Mesendoderm (in vitro differentiated cells): Measurements from ENCODE around the gene SPAG4.

Experiments used
- DNase-seq: peaks from one replicate; pipeline ENCODE4 v3.0.0; 2013
- H2AK5ac ChIP-seq: 2 replicates; pipeline ENCODE4 v1.6.1; 2013; ENCODE audit warnings: low read length, inconsistent platforms
- H2BK120ac ChIP-seq: 2 replicates; pipeline ENCODE4 v1.6.1; 2013; ENCODE audit warnings: low read depth, mild to moderate bottlenecking, low read length, moderate library complexity, mixed read lengths
- H2BK15ac ChIP-seq: replicated peaks from 2 replicates; pipeline ENCODE4 v1.6.1; 2013; ENCODE audit warnings: low read depth, mild to moderate bottlenecking, moderate library complexity
- H2BK5ac ChIP-seq: 2 replicates; pipeline ENCODE4 v1.6.1; 2013; ENCODE audit warnings: low read length, inconsistent platforms
- H3K18ac ChIP-seq: 2 replicates; pipeline ENCODE4 v1.6.1; 2013; ENCODE audit warnings: mild to moderate bottlenecking, low read length, mixed read lengths
- H3K23ac ChIP-seq: one replicate; pipeline ENCODE4 v1.6.1; 2013; ENCODE audit warnings: low read length
- H3K27ac ChIP-seq: 2 replicates; pipeline ENCODE4 v1.5.1; 2013; ENCODE audit warnings: low read depth, mild to moderate bottlenecking, inconsistent platforms, low read length, moderate library complexity
- H3K27me3 ChIP-seq: 2 replicates; pipeline ENCODE4 v1.6.1; 2013; ENCODE audit warnings: low read length, control low read depth, mild to moderate bottlenecking, inconsistent platforms; ENCODE audit not compliant: insufficient read depth, poor library complexity
- H3K36me3 ChIP-seq: 2 replicates; pipeline ENCODE4 v1.6.1; 2013; ENCODE audit warnings: low read length, inconsistent platforms; ENCODE audit not compliant: control insufficient read depth, insufficient read depth
- H3K4ac ChIP-seq: one replicate; pipeline ENCODE4 v1.6.1; 2013; ENCODE audit warnings: low read depth, mild to moderate bottlenecking, low read length, moderate library complexity
- H3K4me1 ChIP-seq: 2 replicates; pipeline ENCODE4 v1.6.1; 2013; ENCODE audit warnings: low read depth, low read length, inconsistent platforms; ENCODE audit not compliant: control insufficient read depth
- H3K4me2 ChIP-seq: 2 replicates; pipeline ENCODE4 v1.6.1; 2013; ENCODE audit warnings: low read length
- H3K4me3 ChIP-seq: 2 replicates; pipeline ENCODE4 v1.5.1; 2013; ENCODE audit warnings: mild to moderate bottlenecking, low read length
- H3K56ac ChIP-seq: one replicate; pipeline ENCODE4 v1.6.1; 2013; ENCODE audit warnings: low read length
- H3K79me1 ChIP-seq: 2 replicates; pipeline ENCODE4 v1.6.1; 2013; ENCODE audit warnings: low read length, inconsistent platforms
- H3K79me2 ChIP-seq: 2 replicates; pipeline ENCODE4 v1.6.1; 2013; ENCODE audit warnings: mild to moderate bottlenecking, low read length; ENCODE audit not compliant: control insufficient read depth, insufficient read depth
- H3K9ac ChIP-seq: 2 replicates; pipeline ENCODE4 v1.6.1; 2013; ENCODE audit warnings: low read length, inconsistent platforms
- H4K5ac ChIP-seq: one replicate; pipeline ENCODE4 v1.6.1; 2013; ENCODE audit warnings: low read length
- H4K8ac ChIP-seq: one replicate; pipeline ENCODE4 v1.6.1; 2013; ENCODE audit warnings: low read depth, mild to moderate bottlenecking, control low read depth, low read length, moderate library complexity
- WGBS: extraction: QIAGEN DNeasy Blood & Tissue Kit; methylation state at CpG from one replicate; pipeline ENCODE4 v1.1.7; 2013; ENCODE audit warnings: low lambda C conversion rate, missing lambda C conversion rate; ENCODE audit not compliant: insufficient coverage; ENCODE audit errors: extremely low coverage; 5-methylcytosine and 5-hydroxymethylcytosine counted together

SPAG4 gene

GRCh38 chr20:35660122-35660937 is 44.7 kb downstream of the SPAG4 start:
- Histone ChIP-seq H2BK5ac (no peak overlapping the region), H3K4me3 (no peak overlapping the region), H3K4ac (no peak overlapping the region), H3K79me2 (peaks cover 78% of the 10 kb centered on the region), H3K27me3 (no peaks in the 10 kb centered on the region), H3K23ac (no peak overlapping the region), H2AK5ac (no peak overlapping the region), H4K5ac (no peak overlapping the region), H2BK15ac (no peak overlapping the region), H2BK120ac (no peak overlapping the region), H3K4me1 (no peaks in the 10 kb centered on the region), H3K56ac (no peak overlapping the region), H3K18ac (no peak overlapping the region), H4K8ac (no peak overlapping the region), H3K4me2 (no peak overlapping the region), H3K27ac (no peak overlapping the region), H3K36me3 (no peaks in the 10 kb centered on the region), H3K9ac (no peak overlapping the region), H3K79me1 (no peaks in the 10 kb centered on the region)
- no CpG with 5 or more reads among the region's 10 CpGs for WGBS
- DNase-seq: no peak

GRCh38 chr20:35661053-35661452 is 45.4 kb downstream of the SPAG4 start:
- DNase-seq: peak; percentile 29
- Histone ChIP-seq H3K27me3 (no peaks in the 10 kb centered on the region), H3K36me3 (no peaks in the 10 kb centered on the region), H3K9ac (no peak overlapping the region), H3K4me1 (no peaks in the 10 kb centered on the region), H4K8ac (no peak overlapping the region), H3K4me2 (no peak overlapping the region), H3K56ac (no peak overlapping the region), H2BK15ac (no peak overlapping the region), H2BK5ac (no peak overlapping the region), H4K5ac (no peak overlapping the region), H2BK120ac (no peak overlapping the region), H3K79me1 (no peaks in the 10 kb centered on the region), H3K79me2 (peaks cover 78% of the 10 kb centered on the region), H2AK5ac (no peak overlapping the region), H3K23ac (no peak overlapping the region), H3K18ac (no peak overlapping the region), H3K4me3 (no peak overlapping the region), H3K4ac (no peak overlapping the region), H3K27ac (no peak overlapping the region)
- no CpG with 5 or more reads among the region's 2 CpGs for WGBS

- Histone ChIP-seq H2BK120ac (no peak overlapping the region), H3K18ac (no peak overlapping the region), H3K79me1 (no peaks in the 10 kb centered on the region), H3K27me3 (no peaks in the 10 kb centered on the region), H3K36me3 (no peaks in the 10 kb centered on the region), H3K4me3 (no peak overlapping the region), H3K79me2 (peaks cover 71% of the 10 kb centered on the region), H2BK5ac (no peak overlapping the region), H4K5ac (no peak overlapping the region), H3K4ac (no peak overlapping the region), H3K4me1 (no peaks in the 10 kb centered on the region), H3K4me2 (peak overlapping the region; percentile 16), H4K8ac (no peak overlapping the region), H2AK5ac (no peak overlapping the region), H3K9ac (peak overlapping the region; percentile 43), H2BK15ac (no peak overlapping the region), H3K27ac (no peak overlapping the region), H3K23ac (no peak overlapping the region), H3K56ac (no peak overlapping the region)
- no CpG with 5 or more reads among the region's 3 CpGs for WGBS
- DNase-seq: no peak
Observed at GRCh38 chr20:35661908-35662307, 46.3 kb downstream of the SPAG4 start.

GRCh38 chr20:35662551-35662950 is 46.9 kb downstream of the SPAG4 start:
- peak overlapping the region; percentile 47 for H3K4me2 ChIP-seq
- no peaks in the 10 kb centered on the region for H3K4me1 ChIP-seq
- no peak for DNase-seq
- no peak overlapping the region for H2BK15ac ChIP-seq
- no peak overlapping the region for H4K8ac ChIP-seq
- no peak overlapping the region for H4K5ac ChIP-seq
- H2AK5ac ChIP-seq: no peak overlapping the region
- H3K18ac ChIP-seq: no peak overlapping the region
- no peak overlapping the region for H2BK120ac ChIP-seq
- H3K36me3 ChIP-seq: no peaks in the 10 kb centered on the region
- no peak overlapping the region for H3K4me3 ChIP-seq
- H3K27me3 ChIP-seq: no peaks in the 10 kb centered on the region
- no peak overlapping the region for H2BK5ac ChIP-seq
- no peak overlapping the region for H3K27ac ChIP-seq
- no peaks in the 10 kb centered on the region for H3K79me1 ChIP-seq
- no peak overlapping the region for H3K56ac ChIP-seq
- no peak overlapping the region for H3K4ac ChIP-seq
- H3K23ac ChIP-seq: no peak overlapping the region
- WGBS: no CpG with 5 or more reads among the region's 2 CpGs
- H3K79me2 ChIP-seq: peaks cover 65% of the 10 kb centered on the region
- H3K9ac ChIP-seq: peak overlapping the region; percentile 7

- peak overlapping the region; percentile 95 for H3K23ac ChIP-seq
- peak overlapping the region; percentile 70 for H3K27ac ChIP-seq
- peak; percentile 89 for DNase-seq
- H3K18ac ChIP-seq: peak overlapping the region; percentile 88
- peak overlapping the region; percentile 86 for H3K4me2 ChIP-seq
- H3K4ac ChIP-seq: peak overlapping the region; percentile 97
- no peaks in the 10 kb centered on the region for H3K4me1 ChIP-seq
- H2BK5ac ChIP-seq: peak overlapping the region; percentile 1
- H2BK120ac ChIP-seq: no peak overlapping the region
- no peak overlapping the region for H2BK15ac ChIP-seq
- H3K36me3 ChIP-seq: no peaks in the 10 kb centered on the region
- H3K27me3 ChIP-seq: no peaks in the 10 kb centered on the region
- H3K79me1 ChIP-seq: no peaks in the 10 kb centered on the region
- H2AK5ac ChIP-seq: peak overlapping the region; percentile 71
- peaks cover 56% of the 10 kb centered on the region for H3K79me2 ChIP-seq
- H3K56ac ChIP-seq: peak overlapping the region; percentile 99
- no peak overlapping the region for H4K8ac ChIP-seq
- WGBS: no CpG with 5 or more reads among the region's 28 CpGs
- H3K4me3 ChIP-seq: peak overlapping the region; percentile 54
- H4K5ac ChIP-seq: peak overlapping the region; percentile 15
- H3K9ac ChIP-seq: peak overlapping the region; percentile 96
Observed at GRCh38 chr20:35663516-35664465, 48.2 kb downstream of the SPAG4 start.
